Inflammatory macrophage treated with lipopolysaccharide for 4 hours (primary cell): ENCODE data around the gene CTNNAL1.
A peak's percentile ranks its signal among the peaks of the same experiment; 100 is the strongest.
"Not testable (repeated sequence)": the region's sequence is repeated elsewhere in the genome, so short reads cannot be mapped to it uniquely, and the experiment has no call there.

Experiments used
- DNase-seq: peaks from one replicate; pipeline ENCODE4 v3.0.0-alpha.2; 2020

CTNNAL1 gene, protein sequence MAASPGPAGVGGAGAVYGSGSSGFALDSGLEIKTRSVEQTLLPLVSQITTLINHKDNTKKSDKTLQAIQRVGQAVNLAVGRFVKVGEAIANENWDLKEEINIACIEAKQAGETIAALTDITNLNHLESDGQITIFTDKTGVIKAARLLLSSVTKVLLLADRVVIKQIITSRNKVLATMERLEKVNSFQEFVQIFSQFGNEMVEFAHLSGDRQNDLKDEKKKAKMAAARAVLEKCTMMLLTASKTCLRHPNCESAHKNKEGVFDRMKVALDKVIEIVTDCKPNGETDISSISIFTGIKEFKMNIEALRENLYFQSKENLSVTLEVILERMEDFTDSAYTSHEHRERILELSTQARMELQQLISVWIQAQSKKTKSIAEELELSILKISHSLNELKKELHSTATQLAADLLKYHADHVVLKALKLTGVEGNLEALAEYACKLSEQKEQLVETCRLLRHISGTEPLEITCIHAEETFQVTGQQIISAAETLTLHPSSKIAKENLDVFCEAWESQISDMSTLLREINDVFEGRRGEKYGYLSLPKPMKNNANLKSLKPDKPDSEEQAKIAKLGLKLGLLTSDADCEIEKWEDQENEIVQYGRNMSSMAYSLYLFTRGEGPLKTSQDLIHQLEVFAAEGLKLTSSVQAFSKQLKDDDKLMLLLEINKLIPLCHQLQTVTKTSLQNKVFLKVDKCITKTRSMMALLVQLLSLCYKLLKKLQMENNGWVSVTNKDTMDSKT

DNA sequence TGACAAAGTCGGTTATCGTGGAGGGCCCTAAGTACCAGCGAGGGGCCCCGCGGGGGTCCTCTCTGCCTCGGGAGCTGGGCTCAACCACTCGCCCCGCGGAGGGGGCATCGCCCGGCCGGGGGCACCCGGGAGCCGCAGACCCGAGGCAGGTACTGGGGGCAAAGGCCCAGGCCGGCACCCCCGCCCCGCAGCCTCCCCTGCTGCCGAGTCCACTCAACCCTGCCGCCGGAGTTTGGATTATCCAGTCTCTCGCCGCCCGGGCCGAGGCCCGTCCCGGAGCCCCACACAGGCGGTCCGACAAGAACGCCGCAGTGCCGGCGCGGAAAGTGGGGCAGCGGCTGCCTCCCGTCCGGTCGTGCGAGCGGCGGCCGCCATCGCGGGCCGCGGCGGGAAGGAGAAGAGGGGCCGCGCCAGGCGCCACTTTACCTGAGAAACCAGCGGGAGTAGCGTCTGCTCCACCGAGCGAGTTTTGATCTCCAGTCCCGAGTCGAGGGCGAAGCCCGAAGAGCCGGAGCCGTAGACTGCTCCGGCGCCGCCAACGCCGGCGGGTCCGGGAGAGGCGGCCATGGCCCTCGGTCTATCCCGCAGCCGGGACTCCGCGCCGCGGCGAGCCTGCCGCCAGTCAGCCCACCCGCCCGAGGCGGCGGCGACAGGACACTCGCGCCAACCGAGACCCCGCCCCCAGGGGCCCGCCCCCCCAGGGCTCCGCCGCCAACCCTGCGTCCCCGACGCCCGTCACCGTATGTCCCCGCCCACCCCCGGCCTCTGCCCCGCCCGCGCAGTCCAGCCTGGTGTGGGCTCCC, at the start of gene CTNNAL1:
Gene CTNNAL1 (minus strand): TSS at position 624 of the 803 bp plus-strand sequence. CDS start 57 bp downstream, at position 567.
- DNase-seq, result peak; percentile 73

DNA sequence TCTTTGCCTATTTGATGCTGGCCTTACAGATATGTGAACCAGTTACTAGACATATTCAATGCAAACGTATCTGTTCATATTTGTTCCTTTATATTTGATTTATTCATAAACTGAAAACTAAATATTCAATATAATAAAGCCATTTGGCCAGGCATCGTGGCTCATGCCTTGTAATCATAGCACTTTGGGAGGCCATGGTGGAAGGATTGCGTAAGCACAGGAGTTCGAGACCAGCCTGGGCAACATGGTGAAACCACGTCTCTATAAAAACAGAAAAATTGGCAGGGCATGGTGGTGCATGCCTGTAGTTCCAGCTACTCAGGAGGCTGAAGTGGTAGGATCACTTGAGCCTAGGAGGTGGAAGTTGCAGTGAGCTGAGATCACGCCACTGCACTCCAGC, 49.2 kb upstream of the CTNNAL1 start:
- no peak for DNase-seq

DNA sequence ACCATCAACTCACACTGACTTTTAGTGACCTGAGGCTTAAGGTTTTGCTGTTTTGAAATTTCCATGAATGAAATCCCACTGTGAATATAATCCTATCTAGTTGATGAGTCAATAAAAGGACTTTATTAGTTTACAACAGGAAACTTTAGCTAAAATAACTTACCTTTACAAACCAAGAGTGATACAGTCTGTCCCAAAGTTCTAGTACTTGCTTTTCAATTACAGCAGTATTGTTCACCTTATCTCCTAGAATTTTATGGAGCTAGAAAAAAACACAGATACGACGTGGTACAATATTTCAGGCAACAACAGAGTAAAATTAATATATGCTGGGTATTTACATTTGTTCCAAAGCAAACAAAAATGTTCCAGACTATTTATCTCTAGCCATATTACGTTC, 46.9 kb upstream of the CTNNAL1 start:
- no peak for DNase-seq

DNA sequence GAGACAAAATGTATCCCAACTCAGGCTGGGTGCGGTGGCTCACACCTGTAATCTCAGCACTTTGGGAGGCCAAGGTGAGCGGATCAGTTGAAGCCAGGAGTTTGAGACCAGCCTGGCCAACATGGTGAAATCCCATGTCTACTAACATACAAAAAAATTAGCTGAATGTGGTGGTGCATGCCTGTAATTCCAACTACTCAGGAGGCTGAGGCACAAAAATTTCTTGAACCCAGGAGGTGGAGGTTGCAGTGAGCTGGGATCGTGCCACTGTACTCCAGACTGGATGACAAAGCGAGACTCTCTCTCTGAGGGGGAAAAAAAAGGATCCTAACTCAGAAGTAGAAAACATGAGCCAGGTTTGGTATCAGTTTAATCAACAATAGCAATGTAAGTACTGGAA, 39.8 kb upstream of the CTNNAL1 start:
- not testable (repeated sequence) for DNase-seq

DNA sequence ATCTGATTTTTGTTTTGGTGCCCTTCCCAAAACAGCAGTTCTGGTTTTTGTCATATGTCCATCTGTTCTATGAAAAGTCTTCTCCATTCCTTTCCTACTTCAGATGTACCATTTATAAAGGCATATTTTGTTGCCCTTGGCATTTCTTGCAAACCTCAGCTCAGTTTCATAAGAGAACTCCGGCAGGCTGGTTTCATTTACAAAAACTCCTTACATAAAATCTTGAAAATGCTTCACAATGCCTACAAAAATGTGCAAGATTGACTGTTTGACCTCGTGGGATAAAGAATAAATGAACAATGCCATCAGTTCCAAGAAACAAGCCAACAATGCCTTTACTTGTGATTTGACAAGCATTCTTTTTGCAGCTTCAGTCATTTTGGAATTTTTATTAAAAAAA, 39.1 kb upstream of the CTNNAL1 start:
- no peak for DNase-seq

DNA sequence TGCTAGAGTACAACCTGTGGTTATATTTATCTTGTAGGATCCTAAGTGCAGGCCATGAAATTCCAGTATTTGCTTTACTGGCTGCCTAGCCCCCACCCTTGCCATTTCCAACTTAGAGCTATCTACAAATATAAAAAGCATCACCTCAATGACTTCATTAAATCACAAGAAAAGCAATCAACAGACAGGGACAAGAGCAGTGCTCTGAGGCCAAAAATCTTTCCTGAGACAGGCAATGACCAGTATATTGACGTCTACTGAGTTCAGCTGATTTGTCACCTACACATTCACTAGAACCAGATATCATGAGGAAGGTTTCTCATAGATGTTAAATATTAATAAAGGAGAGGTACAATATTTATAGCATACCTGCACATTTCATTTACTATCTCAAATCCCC, 38.4 kb upstream of the CTNNAL1 start:
- DNase-seq, result no peak

DNA sequence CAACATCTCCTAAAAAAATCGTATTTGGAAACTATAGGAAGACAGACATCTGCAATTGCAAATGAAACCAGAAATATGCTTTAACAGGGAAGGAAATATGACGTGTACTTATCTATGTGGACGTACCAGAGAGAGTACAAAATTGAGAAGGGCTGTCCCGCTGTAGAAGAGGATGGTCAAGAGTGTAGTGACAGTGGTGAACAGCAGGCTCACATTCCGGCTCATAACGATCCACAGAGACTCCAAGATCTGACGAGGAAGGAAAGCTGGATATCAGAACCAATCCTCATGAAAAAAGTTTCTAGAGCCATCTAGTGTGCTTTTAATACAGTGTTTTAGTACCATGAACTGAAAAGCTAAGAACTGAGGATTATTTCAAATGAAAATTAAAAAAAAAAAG, 37.1 kb upstream of the CTNNAL1 start:
- no peak for DNase-seq

DNA sequence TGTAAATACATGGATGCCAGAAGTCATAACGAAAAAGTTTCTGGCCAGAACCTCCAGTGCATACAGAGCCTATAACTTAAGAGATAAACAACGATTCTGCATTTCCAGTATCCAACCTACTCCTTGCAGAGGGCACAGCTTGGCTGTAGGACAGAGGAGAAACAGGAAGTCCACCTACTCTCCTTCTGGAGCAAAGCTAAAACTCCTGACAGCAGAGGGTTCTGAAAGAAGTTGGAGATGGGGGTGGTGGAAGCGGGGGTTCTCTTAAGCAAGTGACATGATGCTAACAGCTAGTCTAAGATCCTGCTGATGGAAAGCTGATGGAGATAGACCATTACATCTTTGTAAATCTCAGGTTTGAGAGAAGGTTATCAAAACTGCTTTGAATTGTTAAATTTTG, 35.5 kb upstream of the CTNNAL1 start:
- peak; percentile 14 for DNase-seq

DNA sequence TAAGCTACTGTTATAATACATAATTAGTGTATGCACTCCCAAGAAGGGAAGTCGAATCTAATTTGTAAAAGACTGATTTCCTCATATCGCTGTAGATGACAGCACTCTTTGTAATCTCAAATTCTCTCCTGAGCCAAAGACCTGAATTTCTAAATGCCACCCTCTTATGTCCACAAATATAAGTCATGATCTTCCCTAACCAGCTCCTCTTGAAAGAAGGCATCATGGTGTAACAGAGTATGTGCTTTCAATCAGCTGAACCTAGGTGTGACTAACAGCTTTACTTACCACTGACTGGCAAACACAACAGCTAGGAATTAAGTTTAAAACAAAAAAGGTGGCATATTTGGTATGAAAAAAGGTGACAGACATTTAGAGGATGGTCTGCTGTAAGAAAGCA, 34.0 kb upstream of the CTNNAL1 start:
- DNase-seq, result no peak

DNA sequence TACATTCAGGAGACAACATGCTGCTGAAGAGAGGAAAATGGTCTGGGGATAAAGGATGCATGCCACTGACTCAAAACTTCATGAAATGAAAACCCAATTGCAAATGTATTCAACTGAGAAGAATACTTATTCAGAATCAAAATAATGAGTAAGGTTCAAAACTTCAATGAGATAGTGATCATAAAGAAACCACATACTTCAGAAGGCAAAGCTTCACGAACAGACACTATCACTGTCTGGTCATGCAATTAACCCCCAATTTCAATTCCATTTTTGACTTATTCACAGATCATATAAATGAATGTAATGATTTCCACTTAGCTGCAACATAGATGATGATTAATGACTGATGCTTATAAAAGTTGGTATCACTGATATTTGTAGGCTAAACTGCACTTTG, 33.0 kb upstream of the CTNNAL1 start:
- DNase-seq, result no peak

DNA sequence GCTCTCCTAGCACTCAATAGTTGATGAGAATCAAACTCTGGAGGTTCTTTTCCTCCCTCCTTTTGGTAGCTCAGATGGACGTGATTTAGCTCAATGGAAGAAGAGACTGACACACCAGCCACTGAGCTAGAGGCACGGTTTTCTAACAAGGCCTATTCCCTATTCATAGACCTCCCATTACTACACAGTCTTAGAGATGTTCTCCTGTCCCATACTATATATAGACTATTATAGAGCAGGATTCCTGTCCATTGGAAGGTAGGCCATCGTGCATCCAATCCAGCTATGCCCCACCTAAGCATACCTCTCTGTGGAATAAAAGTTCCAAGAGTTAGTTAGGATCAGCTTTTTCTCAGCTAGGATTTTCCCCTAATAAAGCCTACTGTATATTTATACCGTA, 30.3 kb upstream of the CTNNAL1 start:
- DNase-seq, result no peak

DNA sequence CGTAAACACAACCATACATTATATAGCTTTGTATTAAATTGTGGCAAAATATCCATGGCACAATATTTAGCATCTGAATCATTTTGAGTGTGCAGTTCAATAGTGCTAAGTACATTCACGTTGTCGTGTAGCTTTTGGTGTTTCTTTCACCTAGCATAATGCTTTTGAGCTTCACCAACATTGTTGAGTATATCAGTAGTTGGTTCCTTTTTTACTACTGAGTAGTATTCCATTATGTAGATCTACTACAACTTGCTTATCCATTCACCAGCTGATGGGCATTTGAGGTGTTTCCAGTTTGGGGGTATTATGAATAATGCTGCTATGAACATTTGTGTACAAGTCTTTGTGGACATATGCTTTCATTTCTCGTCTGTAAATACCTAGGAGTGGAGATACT, 27.3 kb upstream of the CTNNAL1 start:
- no peak for DNase-seq

DNA sequence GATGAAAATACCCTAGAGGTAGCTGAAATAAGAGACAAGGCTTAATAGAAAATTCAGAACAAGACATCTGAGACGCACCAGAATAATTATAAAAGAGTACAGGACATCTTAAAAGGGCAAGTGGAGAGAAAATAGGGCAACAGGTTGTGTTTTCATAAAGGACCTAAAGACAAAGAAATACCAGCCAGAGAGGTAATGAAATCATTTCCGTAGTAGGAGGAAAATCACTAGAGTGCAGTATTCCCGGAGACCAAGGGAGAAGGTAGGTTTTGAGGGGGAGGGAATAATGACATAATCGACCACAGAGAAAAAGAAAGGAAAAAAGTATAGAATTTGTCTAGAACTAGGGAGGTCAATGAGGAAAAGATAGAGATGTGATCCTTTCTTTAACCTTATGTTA, 26.2 kb upstream of the CTNNAL1 start:
- no peak for DNase-seq

DNA sequence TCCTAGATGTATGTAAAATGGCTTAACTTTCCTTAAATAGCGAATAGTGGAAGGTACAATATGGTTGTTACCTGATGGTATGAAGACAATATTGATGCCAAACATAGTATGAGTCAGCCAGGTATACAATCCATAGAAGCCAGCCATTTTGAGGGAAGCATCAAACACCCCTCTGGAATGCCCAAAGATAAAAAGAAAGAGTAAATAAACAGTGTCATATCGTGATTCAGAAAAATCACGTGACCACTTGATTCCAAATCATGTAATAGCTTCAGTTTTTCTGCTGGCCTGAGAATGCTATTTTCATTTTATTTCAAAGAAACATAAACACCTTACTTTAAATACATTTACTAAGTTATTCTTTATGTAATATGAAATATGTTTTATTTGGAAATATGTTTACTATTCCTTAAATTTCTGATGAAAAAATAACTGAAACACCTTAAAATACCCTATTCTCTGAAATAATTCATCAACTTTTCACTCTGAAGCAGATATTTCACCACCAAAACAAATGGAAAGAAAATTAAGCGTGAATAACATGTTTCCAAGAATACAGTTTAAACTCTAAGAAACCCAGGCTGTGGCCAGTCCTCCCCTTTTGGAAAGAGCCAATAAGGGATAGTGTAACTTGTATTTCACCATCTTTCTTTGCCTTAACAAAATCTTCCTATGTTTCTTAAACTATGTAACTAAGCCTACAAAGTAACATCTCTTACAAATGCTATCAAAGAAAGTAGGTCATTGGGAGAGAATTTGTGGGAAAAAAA, 24.8 kb upstream of the CTNNAL1 start:
- no peak for DNase-seq

DNA sequence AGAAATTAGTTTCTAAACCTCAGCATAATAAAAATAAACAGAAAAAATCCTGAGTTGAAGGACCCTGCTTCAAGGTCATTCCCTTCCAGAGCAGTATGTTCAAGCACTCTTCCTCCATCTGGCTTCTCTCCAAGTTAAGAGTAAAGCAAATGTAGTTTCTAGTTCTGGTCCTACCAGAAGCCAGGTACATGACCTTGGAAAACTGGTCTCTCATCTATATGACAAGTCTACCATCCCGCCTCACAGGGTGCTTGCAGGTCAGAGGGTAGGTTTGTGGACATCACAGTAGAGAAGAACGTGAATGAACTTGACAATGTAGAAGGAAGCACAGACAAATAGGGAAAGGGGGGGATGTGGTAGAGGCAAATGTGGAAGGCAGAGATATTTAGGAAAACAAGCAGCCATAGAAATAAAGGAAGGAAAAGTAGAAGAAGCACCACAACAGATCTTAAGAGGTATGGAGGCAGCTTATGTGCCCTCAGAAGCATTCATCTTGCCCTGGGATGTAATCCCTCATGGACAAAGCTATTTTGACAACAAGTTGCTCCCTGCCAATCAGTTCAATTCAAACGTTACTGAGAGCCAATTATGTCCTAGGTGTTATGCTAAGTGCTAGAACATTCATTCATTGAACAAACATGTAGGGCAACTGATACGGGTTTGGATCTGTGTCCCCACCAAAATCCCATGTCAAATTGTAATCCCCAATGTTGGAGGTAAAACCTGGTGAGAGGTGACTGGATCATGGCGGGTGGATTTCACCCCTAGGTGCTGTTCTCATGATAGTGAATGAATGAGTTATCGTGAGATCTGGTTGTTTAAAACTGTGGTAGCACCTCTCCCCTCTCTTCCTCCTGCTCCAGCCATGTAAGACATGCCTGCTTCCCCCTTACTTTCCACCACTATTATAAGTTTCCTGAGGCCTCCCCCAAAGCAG, 23.7 kb upstream of the CTNNAL1 start:
- no peak for DNase-seq

DNA sequence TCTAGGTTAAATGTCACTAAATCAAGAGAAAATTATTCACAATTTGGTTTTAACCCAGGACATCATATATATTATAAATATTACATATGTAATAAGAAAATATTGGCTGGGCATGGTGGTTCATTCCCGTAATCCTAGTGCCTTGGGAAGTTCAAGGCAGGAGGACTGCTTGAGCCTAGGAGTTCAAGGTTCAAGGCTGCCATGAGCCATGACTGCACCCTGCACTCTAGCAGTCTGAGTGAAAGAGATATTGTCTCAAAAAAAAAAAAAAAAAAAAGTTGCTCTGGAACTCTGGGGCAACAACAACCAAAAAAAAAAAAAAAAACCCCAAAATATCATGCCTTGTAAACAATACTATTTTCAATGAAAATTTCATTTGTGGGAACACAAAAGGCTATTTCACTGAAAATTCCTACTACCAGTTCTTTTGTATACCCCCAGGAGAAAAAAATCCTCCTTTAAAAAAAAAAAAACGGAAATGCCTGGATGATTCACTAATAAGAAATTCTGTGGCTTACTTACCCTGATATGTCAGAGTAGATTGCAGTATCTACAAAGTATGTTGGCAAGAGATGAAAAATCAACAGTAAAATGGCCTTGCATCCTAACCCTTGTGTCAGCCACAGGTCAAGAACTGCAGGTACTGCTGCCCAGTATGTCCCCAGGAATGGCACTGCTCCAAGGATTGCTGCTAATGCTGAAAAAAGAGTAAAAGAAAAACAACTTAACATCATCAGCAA, 22.6 kb upstream of the CTNNAL1 start:
- DNase-seq, result no peak

DNA sequence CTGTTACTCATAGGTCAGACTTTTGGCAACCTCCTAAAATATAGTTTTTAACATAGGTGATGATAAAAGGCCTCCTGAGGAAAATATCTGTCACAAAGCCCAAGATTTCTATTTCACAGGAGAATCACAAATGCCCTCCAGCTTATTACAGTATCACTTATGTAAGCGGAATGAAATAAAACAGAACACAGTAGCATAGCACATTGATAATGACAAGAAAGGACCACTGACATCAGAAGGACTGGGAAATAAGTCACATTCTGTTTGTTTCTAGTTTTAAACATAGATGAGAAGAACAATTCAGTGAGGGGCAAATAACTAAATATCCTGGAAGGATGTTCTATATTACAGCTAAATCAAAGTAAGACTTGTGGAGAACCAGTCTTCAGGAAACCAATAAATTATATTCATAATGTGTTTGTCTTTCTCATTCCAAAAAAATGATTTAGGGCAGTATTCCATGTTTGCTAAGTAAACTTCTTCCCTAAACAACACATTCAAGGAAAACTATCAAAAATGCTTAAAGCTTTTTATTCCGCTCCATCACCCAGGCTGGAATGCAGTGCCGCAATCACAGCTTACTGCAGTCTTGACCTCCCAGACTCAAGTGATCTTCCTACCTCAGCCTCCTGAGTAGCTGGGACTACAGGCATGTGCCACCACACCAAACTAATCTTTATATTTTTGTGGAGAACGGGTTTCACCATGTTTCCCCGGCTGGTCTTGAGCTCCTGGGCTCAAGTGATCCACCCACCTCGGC, 20.8 kb upstream of the CTNNAL1 start:
- no peak for DNase-seq

DNA sequence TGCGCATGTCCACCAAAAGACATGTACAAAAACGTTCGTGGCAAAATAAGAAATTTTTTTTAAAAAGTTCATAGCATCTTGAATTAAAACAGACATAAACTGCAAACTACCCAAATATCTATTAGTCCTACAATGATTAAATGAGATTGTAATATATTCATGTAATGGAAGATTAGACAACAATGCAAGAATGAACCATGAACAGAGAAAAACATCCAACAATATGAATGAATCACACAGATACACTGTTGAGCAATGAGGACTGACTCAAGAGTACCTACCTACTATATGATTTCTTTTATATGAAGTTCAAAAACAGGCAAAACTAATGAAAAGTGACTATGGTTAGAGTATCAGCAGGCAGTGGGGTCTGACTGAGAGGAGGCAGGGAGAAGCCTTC, 17.9 kb upstream of the CTNNAL1 start:
- no peak for DNase-seq

DNA sequence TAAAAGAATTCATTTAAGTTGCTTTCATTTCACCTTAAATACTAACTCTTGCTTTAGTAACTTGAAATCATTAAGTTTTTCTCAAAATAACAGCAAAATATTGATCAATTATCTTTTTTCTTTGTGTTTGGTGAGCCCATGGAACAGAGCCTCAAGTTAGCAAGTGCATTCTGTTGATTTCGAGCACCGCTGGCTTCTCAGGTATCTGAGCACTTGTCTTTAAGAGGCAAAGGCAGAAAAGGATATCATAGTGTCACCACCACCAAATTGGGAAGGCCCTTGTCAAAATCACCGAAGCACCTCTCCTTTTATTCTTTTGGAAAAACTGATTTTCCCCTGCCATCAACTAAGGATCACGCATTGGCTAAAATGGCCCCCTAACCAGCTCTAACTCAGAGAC, 17.1 kb upstream of the CTNNAL1 start:
- no peak for DNase-seq

DNA sequence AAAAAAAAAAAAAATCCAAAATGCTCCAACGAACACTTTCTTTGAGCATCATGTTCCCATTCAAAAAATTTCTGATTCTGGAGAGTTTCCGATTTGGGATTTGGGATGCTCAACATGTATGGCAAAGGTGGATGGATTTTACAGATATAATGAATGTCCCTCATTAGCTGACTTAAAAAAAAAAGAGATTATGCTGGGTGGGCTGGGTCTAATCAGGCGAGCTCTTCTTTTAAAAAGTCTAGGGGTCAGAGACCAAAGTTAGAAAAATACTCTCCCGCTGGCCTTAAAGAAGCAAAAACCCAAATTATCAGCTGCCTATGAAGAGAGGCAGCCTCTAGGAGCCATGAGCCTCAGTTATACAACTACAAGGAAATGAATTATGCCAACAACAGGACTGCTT, 15.2 kb upstream of the CTNNAL1 start:
- DNase-seq, result no peak
